DND-41 (cell line): Measurements from ENCODE around the gene PCDH9.

Source experiments
- CTCF ChIP-seq: IDR thresholded peaks from 2 replicates; pipeline ENCODE4 v1.5.1; 2012; ENCODE audit warnings: borderline replicate concordance, low read length, moderate library complexity, mild to moderate bottlenecking; ENCODE audit not compliant: poor library complexity, severe bottlenecking; ENCODE audit errors: extremely low read depth
- EZH2 ChIP-seq: IDR thresholded peaks from 3 replicates; pipeline ENCODE4 v1.6.1; 2012; ENCODE audit warnings: borderline replicate concordance, low read depth, mild to moderate bottlenecking, moderate library complexity, low read length, inconsistent platforms; ENCODE audit not compliant: severe bottlenecking

GRCh38 chr13:66950666-66951065 is 279.5 kb downstream of the PCDH9 start:
- TF ChIP-seq CTCF: no peak
- no peak for TF ChIP-seq EZH2
